Activated CD4-positive, alpha-beta T cell treated with anti-CD3 and anti-CD28 coated beads, Interleukin-2, amount 10 ng/mL, durations not matched to agents 24 days and 14 days (primary cell): ENCODE measurements around the gene NFIC. TPM values are rescaled to one million over a fixed set of nuclear protein-coding genes. Genes with fewer than 3 reads are reported as not detected.
"Not testable (repeated sequence)": the region's sequence is repeated elsewhere in the genome, so short reads cannot be mapped to it uniquely, and the experiment has no call there.

Source experiments
- DNase-seq: peaks from one replicate; pipeline ENCODE4 v3.0.0; 2022
- H3K27ac Mint-ChIP-seq: one replicate; pipeline ENCODE4 v1.8.0; 2022; ENCODE audit warnings: mild to moderate bottlenecking, mixed read lengths
- H3K27me3 Mint-ChIP-seq: one replicate; pipeline ENCODE4 v1.8.0; 2022; ENCODE audit warnings: mixed read lengths
- H3K36me3 Mint-ChIP-seq: one replicate; pipeline ENCODE4 v1.8.0; 2022; ENCODE audit warnings: low read depth, mild to moderate bottlenecking, mixed read lengths
- H3K4me1 Mint-ChIP-seq: one replicate; pipeline ENCODE4 v1.8.0; 2021; ENCODE audit warnings: mixed read lengths
- H3K4me3 Mint-ChIP-seq: one replicate; pipeline ENCODE4 v1.8.0; 2022; ENCODE audit warnings: mild to moderate bottlenecking, moderate library complexity, mixed read lengths
- H3K9me3 Mint-ChIP-seq: one replicate; pipeline ENCODE4 v1.8.0; 2021; ENCODE audit warnings: mixed read lengths
- intact Hi-C: fragments of 100-400 bp; cut with micrococcal nuclease; formaldehyde crosslinking; loops from one replicate; pipeline ENCODE4 v1.15.1; 2023
- total RNA-seq: library from RNA; stranded (reverse); gene quantifications from 2 replicates; pipeline ENCODE4 v1.2.3, GENCODE V29; 2022

NFIC gene
- total RNA-seq, 1 donor from 2014 or later: 19.8 TPM

- DNase-seq: no peak
- H3K36me3 Mint-ChIP-seq: no peaks in the 10 kb centered on the region
- intact Hi-C loops: no loop called here
- H3K4me3 Mint-ChIP-seq: peak overlapping the region; percentile 38
- H3K4me1 Mint-ChIP-seq: peaks cover 13% of the 10 kb centered on the region
- peaks cover 27% of the 10 kb centered on the region for H3K27me3 Mint-ChIP-seq
- no peak overlapping the region for H3K27ac Mint-ChIP-seq
- H3K9me3 Mint-ChIP-seq: no peaks in the 10 kb centered on the region
Observed at GRCh38 chr19:3369337-3370213, 3.2 kb downstream of the NFIC start.

GRCh38 chr19:3370214-3370720 lies 3.9 kb downstream of the NFIC start:
- Mint-ChIP-seq H3K9me3 (no peaks in the 10 kb centered on the region), H3K27ac (no peak overlapping the region)

GRCh38 chr19:3370728-3371591 lies 4.6 kb downstream of the NFIC start:
- Mint-ChIP-seq H3K27me3 (peaks cover 16% of the 10 kb centered on the region), H3K27ac (no peak overlapping the region), H3K36me3 (no peaks in the 10 kb centered on the region), H3K4me1 (peaks cover 6% of the 10 kb centered on the region), H3K9me3 (no peaks in the 10 kb centered on the region), H3K4me3 (no peak overlapping the region)
- no peak for DNase-seq
- intact Hi-C loops: no loop called here

More at GRCh38 chr19:3370214-3370720, 3.9 kb downstream of the NFIC start:
- Mint-ChIP-seq H3K36me3 (no peaks in the 10 kb centered on the region), H3K27me3 (peaks cover 21% of the 10 kb centered on the region), H3K4me3 (no peak overlapping the region), H3K4me1 (peaks cover 11% of the 10 kb centered on the region)
- intact Hi-C loops: no loop called here
- no peak for DNase-seq

GRCh38 chr19:3372413-3372812 lies 6.0 kb downstream of the NFIC start:
- H3K27me3 Mint-ChIP-seq: peaks cover 15% of the 10 kb centered on the region
- no peak overlapping the region for H3K4me3 Mint-ChIP-seq
- no peaks in the 10 kb centered on the region for H3K36me3 Mint-ChIP-seq
- no peak overlapping the region for H3K27ac Mint-ChIP-seq
- no peak for DNase-seq
- peaks cover 6% of the 10 kb centered on the region for H3K4me1 Mint-ChIP-seq
- H3K9me3 Mint-ChIP-seq: no peaks in the 10 kb centered on the region
- intact Hi-C loops: no loop called here

GRCh38 chr19:3373971-3374368 lies 7.6 kb downstream of the NFIC start:
- H3K4me3 Mint-ChIP-seq: no peak overlapping the region
- DNase-seq: no peak
- intact Hi-C loops: no loop called here
- H3K27me3 Mint-ChIP-seq: peaks cover 4% of the 10 kb centered on the region
- peaks cover 3% of the 10 kb centered on the region for H3K4me1 Mint-ChIP-seq
- no peaks in the 10 kb centered on the region for H3K36me3 Mint-ChIP-seq
- no peaks in the 10 kb centered on the region for H3K9me3 Mint-ChIP-seq
- H3K27ac Mint-ChIP-seq: no peak overlapping the region

GRCh38 chr19:3374369-3375112 lies 8.2 kb downstream of the NFIC start:
- peaks cover 1% of the 10 kb centered on the region for H3K4me1 Mint-ChIP-seq
- peaks cover 2% of the 10 kb centered on the region for H3K27me3 Mint-ChIP-seq
- intact Hi-C loops: no loop called here
- H3K4me3 Mint-ChIP-seq: no peak overlapping the region
- H3K27ac Mint-ChIP-seq: no peak overlapping the region
- no peak for DNase-seq
- H3K9me3 Mint-ChIP-seq: no peaks in the 10 kb centered on the region
- H3K36me3 Mint-ChIP-seq: no peaks in the 10 kb centered on the region

- Mint-ChIP-seq H3K27ac (no peak overlapping the region), H3K9me3 (no peaks in the 10 kb centered on the region), H3K4me3 (no peak overlapping the region), H3K4me1 (no peaks in the 10 kb centered on the region), H3K36me3 (no peaks in the 10 kb centered on the region), H3K27me3 (no peaks in the 10 kb centered on the region)
- intact Hi-C loops: no loop called here
- no peak for DNase-seq
Observed at GRCh38 chr19:3375221-3376090, 9.1 kb downstream of the NFIC start.

- H3K27ac Mint-ChIP-seq, DNase-seq, H3K4me3 Mint-ChIP-seq, H3K27me3 Mint-ChIP-seq, H3K9me3 Mint-ChIP-seq, intact Hi-C loops, H3K4me1 Mint-ChIP-seq, H3K36me3 Mint-ChIP-seq: not testable (repeated sequence)
Observed at GRCh38 chr19:3376091-3376455, 9.7 kb downstream of the NFIC start.

GRCh38 chr19:3378352-3379150 lies 12.2 kb downstream of the NFIC start:
- no peak overlapping the region for H3K27ac Mint-ChIP-seq
- peaks cover 3% of the 10 kb centered on the region for H3K36me3 Mint-ChIP-seq
- intact Hi-C loops: no loop called here
- no peaks in the 10 kb centered on the region for H3K27me3 Mint-ChIP-seq
- H3K4me3 Mint-ChIP-seq: no peak overlapping the region
- H3K9me3 Mint-ChIP-seq: no peaks in the 10 kb centered on the region
- no peak for DNase-seq
- H3K4me1 Mint-ChIP-seq: no peaks in the 10 kb centered on the region

GRCh38 chr19:3380829-3381228 lies 14.4 kb downstream of the NFIC start:
- Mint-ChIP-seq H3K36me3 (peaks cover 3% of the 10 kb centered on the region), H3K4me1 (no peaks in the 10 kb centered on the region), H3K27me3 (no peaks in the 10 kb centered on the region), H3K27ac (no peak overlapping the region), H3K4me3 (no peak overlapping the region), H3K9me3 (no peaks in the 10 kb centered on the region)
- no peak for DNase-seq
- intact Hi-C loops: no loop called here

GRCh38 chr19:3381701-3382372 lies 15.5 kb downstream of the NFIC start:
- Mint-ChIP-seq H3K27ac (no peak overlapping the region), H3K36me3 (peaks cover 3% of the 10 kb centered on the region), H3K4me3 (no peak overlapping the region), H3K27me3 (no peaks in the 10 kb centered on the region), H3K4me1 (no peaks in the 10 kb centered on the region), H3K9me3 (no peaks in the 10 kb centered on the region)
- intact Hi-C loops: no loop called here
- no peak for DNase-seq
